Smooth muscle cell (in vitro differentiated cells): ENCODE data around the gene HDAC4. TPM values are rescaled to one million over a fixed set of nuclear protein-coding genes. Genes with fewer than 3 reads are reported as not detected.

Experiments
- DNase-seq: peaks from one replicate; lab custom pipeline; 2025; ENCODE audit not compliant: unreplicated experiment; lab: John Stamatoyannopoulos, UW
- H2AFZ ChIP-seq: fragments of 200-600 bp; sonication (generic); 2 replicates; pipeline ENCODE4 v1.6.0; 2016; ENCODE audit warnings: antibody characterized with exemption, low read depth, mild to moderate bottlenecking
- H3F3A ChIP-seq: fragments of 200-600 bp; sonication (generic); 2 replicates; pipeline ENCODE4 v1.6.0; 2017; ENCODE audit warnings: antibody characterized with exemption, low read depth
- H3K27ac ChIP-seq: fragments of 200-600 bp; sonication (generic); 2 replicates; pipeline ENCODE4 v1.5.1; 2016; ENCODE audit warnings: low read depth, mild to moderate bottlenecking
- H3K27me3 ChIP-seq: fragments of 200-600 bp; sonication (generic); 2 replicates; pipeline ENCODE4 v1.6.1; 2016; ENCODE audit warnings: low read depth, mild to moderate bottlenecking
- H3K36me3 ChIP-seq: fragments of 200-600 bp; sonication (generic); 2 replicates; pipeline ENCODE4 v1.5.1; 2016; ENCODE audit warnings: low read depth
- H3K4me1 ChIP-seq: fragments of 200-600 bp; sonication (generic); 2 replicates; pipeline ENCODE4 v1.5.1; 2016; ENCODE audit warnings: low read depth
- H3K4me2 ChIP-seq: fragments of 200-600 bp; sonication (generic); 2 replicates; pipeline ENCODE4 v1.6.0; 2016; ENCODE audit warnings: mild to moderate bottlenecking
- H3K4me3 ChIP-seq: fragments of 200-600 bp; sonication (generic); 2 replicates; pipeline ENCODE4 v1.5.1; 2016; ENCODE audit warnings: mild to moderate bottlenecking
- H3K79me2 ChIP-seq: fragments of 200-600 bp; sonication (generic); 2 replicates; pipeline ENCODE4 v1.6.0; 2016; ENCODE audit warnings: low read depth, mild to moderate bottlenecking
- H3K9ac ChIP-seq: fragments of 200-600 bp; sonication (generic); 2 replicates; pipeline ENCODE4 v1.6.0; 2016; ENCODE audit warnings: low read depth
- H3K9me3 ChIP-seq: fragments of 200-600 bp; sonication (generic); replicated peaks from 2 replicates; pipeline ENCODE4 v1.5.1; 2016; ENCODE audit warnings: low read depth
- H4K20me1 ChIP-seq: fragments of 200-600 bp; sonication (generic); 2 replicates; pipeline ENCODE4 v1.6.0; 2016; ENCODE audit warnings: low read depth
- WGBS: methylation state at CpG from one replicate; pipeline ENCODE4 v1.1.7; 2016; ENCODE audit warnings: low lambda C conversion rate; 5-methylcytosine and 5-hydroxymethylcytosine counted together
- polyA plus RNA-seq: library from polyadenylated mRNA; unstranded; fragments of >200 nt; fragmentation: Nextera tagmentation; extraction: Ambion mirVana; gene quantifications from 2 replicates; pipeline ENCODE4 v1.2.1, GENCODE V29; 2016
- total RNA-seq: library from RNA; depleted of rRNA; stranded (reverse); fragments of >200 nt; gene quantifications from 2 replicates; pipeline ENCODE4 v1.2.3, GENCODE V29; 2014
- TF ChIP-seq, protein P1 (sequence below): fragments of 200-600 bp; sonication (generic); IDR thresholded peaks from 2 replicates; pipeline ENCODE4 v1.5.1; 2017; ENCODE audit warnings: borderline replicate concordance, mild to moderate bottlenecking, antibody characterized with exemption; ENCODE audit not compliant: insufficient read depth, poor library complexity, severe bottlenecking

Gene HDAC4
- total and polyA plus RNA-seq, 2 experiments from 2014 or later, result 6.2 to 35.7 TPM

GRCh38 chr2:239409976-239410375 lies 9.2 kb upstream of the HDAC4 start:
- Histone ChIP-seq H3K27me3 (no peaks in the 10 kb centered on the region), H4K20me1 (no peaks in the 10 kb centered on the region), H3F3A (no peaks in the 10 kb centered on the region), H3K79me2 (no peaks in the 10 kb centered on the region), H3K36me3 (no peaks in the 10 kb centered on the region), H3K9ac (no peak overlapping the region), H2AFZ (no peak overlapping the region), H3K4me3 (no peak overlapping the region), H3K9me3 (no peaks in the 10 kb centered on the region), H3K4me2 (no peak overlapping the region), H3K27ac (no peak overlapping the region), H3K4me1 (peaks cover 3% of the 10 kb centered on the region)
- no peak for DNase-seq
- whole genome bisulfite sequencing, result 84% methylated on average over 6 of the region's 6 CpGs
- TF ChIP-seq, protein P1, sequence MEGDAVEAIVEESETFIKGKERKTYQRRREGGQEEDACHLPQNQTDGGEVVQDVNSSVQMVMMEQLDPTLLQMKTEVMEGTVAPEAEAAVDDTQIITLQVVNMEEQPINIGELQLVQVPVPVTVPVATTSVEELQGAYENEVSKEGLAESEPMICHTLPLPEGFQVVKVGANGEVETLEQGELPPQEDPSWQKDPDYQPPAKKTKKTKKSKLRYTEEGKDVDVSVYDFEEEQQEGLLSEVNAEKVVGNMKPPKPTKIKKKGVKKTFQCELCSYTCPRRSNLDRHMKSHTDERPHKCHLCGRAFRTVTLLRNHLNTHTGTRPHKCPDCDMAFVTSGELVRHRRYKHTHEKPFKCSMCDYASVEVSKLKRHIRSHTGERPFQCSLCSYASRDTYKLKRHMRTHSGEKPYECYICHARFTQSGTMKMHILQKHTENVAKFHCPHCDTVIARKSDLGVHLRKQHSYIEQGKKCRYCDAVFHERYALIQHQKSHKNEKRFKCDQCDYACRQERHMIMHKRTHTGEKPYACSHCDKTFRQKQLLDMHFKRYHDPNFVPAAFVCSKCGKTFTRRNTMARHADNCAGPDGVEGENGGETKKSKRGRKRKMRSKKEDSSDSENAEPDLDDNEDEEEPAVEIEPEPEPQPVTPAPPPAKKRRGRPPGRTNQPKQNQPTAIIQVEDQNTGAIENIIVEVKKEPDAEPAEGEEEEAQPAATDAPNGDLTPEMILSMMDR, result no peak

- H3K4me2 ChIP-seq, result no peak overlapping the region
- H3K36me3 ChIP-seq, result no peaks in the 10 kb centered on the region
- H2AFZ ChIP-seq, result no peak overlapping the region
- no peaks in the 10 kb centered on the region for H3K27me3 ChIP-seq
- no peaks in the 10 kb centered on the region for H3F3A ChIP-seq
- no peak overlapping the region for H3K9ac ChIP-seq
- no peaks in the 10 kb centered on the region for H4K20me1 ChIP-seq
- no peak for DNase-seq
- H3K4me1 ChIP-seq, result peaks cover 3% of the 10 kb centered on the region
- WGBS, result 70% methylated on average over 13 of the region's 13 CpGs
- TF ChIP-seq, protein P1, result no peak
- H3K27ac ChIP-seq, result no peak overlapping the region
- H3K9me3 ChIP-seq, result no peaks in the 10 kb centered on the region
- no peaks in the 10 kb centered on the region for H3K79me2 ChIP-seq
- no peak overlapping the region for H3K4me3 ChIP-seq
Observed at GRCh38 chr2:239407112-239407511, 6.3 kb upstream of the HDAC4 start.

GRCh38 chr2:239406316-239406995 lies 5.6 kb upstream of the HDAC4 start:
- Histone ChIP-seq H3K9me3 (no peaks in the 10 kb centered on the region), H2AFZ (no peak overlapping the region), H3K4me2 (no peak overlapping the region), H3K4me3 (no peak overlapping the region), H3K79me2 (no peaks in the 10 kb centered on the region), H4K20me1 (no peaks in the 10 kb centered on the region), H3F3A (no peaks in the 10 kb centered on the region), H3K9ac (no peak overlapping the region), H3K4me1 (peaks cover 3% of the 10 kb centered on the region), H3K27me3 (no peaks in the 10 kb centered on the region), H3K27ac (no peak overlapping the region), H3K36me3 (no peaks in the 10 kb centered on the region)
- WGBS, result 96% methylated on average over 11 of the region's 11 CpGs
- DNase-seq, result no peak
- TF ChIP-seq, protein P1, result no peak

- H3K4me1 ChIP-seq, result peaks cover 3% of the 10 kb centered on the region
- TF ChIP-seq, protein P1, result no peak
- H3K9me3 ChIP-seq, result no peaks in the 10 kb centered on the region
- no peak overlapping the region for H3K9ac ChIP-seq
- H3K4me3 ChIP-seq, result no peak overlapping the region
- H2AFZ ChIP-seq, result no peak overlapping the region
- H3K27ac ChIP-seq, result no peak overlapping the region
- no peaks in the 10 kb centered on the region for H3F3A ChIP-seq
- H4K20me1 ChIP-seq, result no peaks in the 10 kb centered on the region
- H3K79me2 ChIP-seq, result no peaks in the 10 kb centered on the region
- H3K36me3 ChIP-seq, result no peaks in the 10 kb centered on the region
- no peak for DNase-seq
- no peaks in the 10 kb centered on the region for H3K27me3 ChIP-seq
- WGBS, result over 99% methylated on average over 6 of the region's 6 CpGs
- H3K4me2 ChIP-seq, result no peak overlapping the region
Observed at GRCh38 chr2:239405071-239405470, 4.3 kb upstream of the HDAC4 start.
